HG03432 (cell line): Measurements from ENCODE around the gene TSC22D4.
"Not testable (repeated sequence)": the region's sequence is repeated elsewhere in the genome, so short reads cannot be mapped to it uniquely, and the experiment has no call there.

Experiments
- ATAC-seq: cut with Tn5 transposase; IDR thresholded peaks from one replicate; pipeline ENCODE4 v1.9.1; 2021; ENCODE audit warnings: mild to moderate bottlenecking, moderate library complexity; ENCODE audit not compliant: unreplicated experiment

The TSC22D4 gene

GRCh38 chr7:100476101-100476780 is 2.8 kb downstream of the TSC22D4 start:
- ATAC-seq = no peak

- ATAC-seq = no peak
Observed at GRCh38 chr7:100475549-100475948, 3.5 kb downstream of the TSC22D4 start.

GRCh38 chr7:100472854-100473499 is 6.0 kb downstream of the TSC22D4 start:
- no peak for ATAC-seq

- no peak for ATAC-seq
Observed at GRCh38 chr7:100472121-100472851, 6.7 kb downstream of the TSC22D4 start.

- ATAC-seq = no peak
Observed at GRCh38 chr7:100471021-100471420, 8.0 kb downstream of the TSC22D4 start.

- no peak for ATAC-seq
Observed at GRCh38 chr7:100469227-100470044, 9.6 kb downstream of the TSC22D4 start.

- no peak for ATAC-seq
Observed at GRCh38 chr7:100467638-100468373, 11.2 kb downstream of the TSC22D4 start.

- ATAC-seq = no peak
Observed at GRCh38 chr7:100466653-100467605, 12.1 kb downstream of the TSC22D4 start.

GRCh38 chr7:100465702-100466311 is 13.2 kb downstream of the TSC22D4 start:
- ATAC-seq = no peak

- no peak for ATAC-seq
Observed at GRCh38 chr7:100465299-100465698, 13.7 kb downstream of the TSC22D4 start.

GRCh38 chr7:100464791-100465190 is 14.2 kb downstream of the TSC22D4 start:
- no peak for ATAC-seq

- ATAC-seq = no peak
Observed at GRCh38 chr7:100464210-100464660, 14.8 kb downstream of the TSC22D4 start, which contains the start of gene SPACDR. Gene SPACDR, minus strand, starts transcription at chr7:100464260. Its CDS starts 235 bp downstream, at chr7:100464025.

- no peak for ATAC-seq
Observed at GRCh38 chr7:100457033-100457432, 22.0 kb downstream of the TSC22D4 start.

GRCh38 chr7:100456562-100456961 is 22.5 kb downstream of the TSC22D4 start:
- ATAC-seq = no peak

GRCh38 chr7:100455206-100455605 is 23.8 kb downstream of the TSC22D4 start:
- no peak for ATAC-seq

- ATAC-seq = not testable (repeated sequence)
Observed at GRCh38 chr7:100453854-100454253, 25.2 kb downstream of the TSC22D4 start.

GRCh38 chr7:100452513-100452912 is 26.5 kb downstream of the TSC22D4 start:
- ATAC-seq = no peak

GRCh38 chr7:100449190-100449795 is 29.7 kb downstream of the TSC22D4 start:
- ATAC-seq = no peak
